Activated CD4-positive, alpha-beta T cell treated with anti-CD3 and anti-CD28 coated beads for 36 hours (primary cell): Measurements from ENCODE around the gene HSD17B12. TPM values are rescaled to one million over a fixed set of nuclear protein-coding genes. Genes with fewer than 3 reads are reported as not detected.
"Not testable (repeated sequence)": the region's sequence is repeated elsewhere in the genome, so short reads cannot be mapped to it uniquely, and the experiment has no call there.

Experiments used
- ATAC-seq: fragments of 200-7000 bp; cut with Tn5 transposase; one replicate; pipeline ENCODE4 v1.10.0; 2021; ENCODE audit warnings: mild to moderate bottlenecking, moderate library complexity
- CTCF ChIA-PET: fragments of 350-600 bp; sonication (Branson Sonifier 250); formaldehyde crosslinking; loops from one replicate; lab custom pipeline; 2021; ENCODE audit warnings: antibody characterized with exemption; lab: Charles Lee
- POLR2A ChIA-PET: fragments of 350-600 bp; sonication (Branson Sonifier 250); formaldehyde crosslinking; loops from one replicate; lab custom pipeline; 2021; ENCODE audit warnings: antibody characterized with exemption, inconsistent platforms; lab: Charles Lee
- DNase-seq: peaks from one replicate; pipeline ENCODE4 v3.0.0-alpha.2; 2020
- H3K27ac Mint-ChIP-seq: one replicate; pipeline ENCODE4 v1.8.0; 2021; ENCODE audit warnings: mixed read lengths
- H3K27me3 Mint-ChIP-seq: one replicate; pipeline ENCODE4 v1.8.0; 2021; ENCODE audit warnings: mixed read lengths
- H3K36me3 Mint-ChIP-seq: one replicate; pipeline ENCODE4 v1.8.0; 2021; ENCODE audit warnings: low read depth, mixed read lengths
- H3K4me1 Mint-ChIP-seq: one replicate; pipeline ENCODE4 v1.8.0; 2021; ENCODE audit warnings: mixed read lengths
- H3K4me3 Mint-ChIP-seq: one replicate; pipeline ENCODE4 v1.8.0; 2021; ENCODE audit warnings: mild to moderate bottlenecking, moderate library complexity, mixed read lengths
- H3K9me3 Mint-ChIP-seq: one replicate; pipeline ENCODE4 v1.8.0; 2021; ENCODE audit warnings: low read depth, mixed read lengths
- intact Hi-C, 2 experiments: fragments of 100-400 bp; cut with DNase I in 1 of 2; cut with micrococcal nuclease in 1 of 2; formaldehyde crosslinking; loops; one replicate each; pipeline versions ENCODE4 v1.14.2 to v1.15.1; 2022 to 2024; cut with DNase I, micrococcal nuclease
- total RNA-seq, 2 experiments: library from RNA; stranded (reverse); gene quantifications; one replicate each; pipeline ENCODE4 v1.2.3, GENCODE V29; 2021

HSD17B12 gene
- total RNA-seq, 2 experiments from 2014 or later: 57.6 to 68.9 TPM

GRCh38 chr11:43746670-43747069 is 66.1 kb downstream of the HSD17B12 start:
- intact Hi-C loops: no loop called here
- ChIA-PET POLR2A (no interaction called here), CTCF (interaction anchor here (0.5 to 0.6 kb wide), 2 partner anchors 10 to 178 kb away, joined by 3 to 4 read pairs; no protein-coding TSS in a partner anchor)
- no peak overlapping the region for H3K4me3 Mint-ChIP-seq
- no peaks in the 10 kb centered on the region for H3K4me1 Mint-ChIP-seq
- no peak for DNase-seq
- H3K27ac Mint-ChIP-seq: no peak overlapping the region
- H3K9me3 Mint-ChIP-seq: peaks cover 13% of the 10 kb centered on the region
- H3K36me3 Mint-ChIP-seq: peaks cover 38% of the 10 kb centered on the region
- ATAC-seq: no peak
- H3K27me3 Mint-ChIP-seq: no peaks in the 10 kb centered on the region

- H3K4me1 Mint-ChIP-seq: no peaks in the 10 kb centered on the region
- intact Hi-C loops: no loop called here
- no peak for ATAC-seq
- H3K36me3 Mint-ChIP-seq: peaks cover 36% of the 10 kb centered on the region
- ChIA-PET POLR2A (no interaction called here), CTCF (no interaction called here)
- H3K27me3 Mint-ChIP-seq: no peaks in the 10 kb centered on the region
- H3K9me3 Mint-ChIP-seq: peaks cover 13% of the 10 kb centered on the region
- no peak overlapping the region for H3K4me3 Mint-ChIP-seq
- no peak overlapping the region for H3K27ac Mint-ChIP-seq
- DNase-seq: no peak
Measured at GRCh38 chr11:43747130-43747802, 66.7 kb downstream of the HSD17B12 start.

GRCh38 chr11:43748095-43748494 is 67.6 kb downstream of the HSD17B12 start:
- Mint-ChIP-seq H3K9me3 (peaks cover 10% of the 10 kb centered on the region), H3K27me3 (no peaks in the 10 kb centered on the region), H3K4me1 (no peaks in the 10 kb centered on the region), H3K4me3 (no peak overlapping the region), H3K27ac (no peak overlapping the region), H3K36me3 (peaks cover 29% of the 10 kb centered on the region)
- intact Hi-C loops: no loop called here
- DNase-seq: no peak
- POLR2A ChIA-PET: no interaction called here
- ATAC-seq: no peak
- CTCF ChIA-PET: interaction anchor here (0.5 kb wide), 1 partner anchor 19 kb away, joined by 3 read pairs; no protein-coding TSS in a partner anchor

GRCh38 chr11:43751726-43752125 is 71.2 kb downstream of the HSD17B12 start:
- no peak overlapping the region for H3K4me3 Mint-ChIP-seq
- no peaks in the 10 kb centered on the region for H3K27me3 Mint-ChIP-seq
- ChIA-PET CTCF (no interaction called here), POLR2A (no interaction called here)
- H3K36me3 Mint-ChIP-seq: peaks cover 28% of the 10 kb centered on the region
- ATAC-seq (no peak), DNase-seq (no peak)
- no peak overlapping the region for H3K27ac Mint-ChIP-seq
- intact Hi-C loops: no loop called here
- H3K9me3 Mint-ChIP-seq: no peaks in the 10 kb centered on the region
- no peaks in the 10 kb centered on the region for H3K4me1 Mint-ChIP-seq

- H3K36me3 Mint-ChIP-seq: peaks cover 37% of the 10 kb centered on the region
- ChIA-PET CTCF (interaction anchor here (0.5 kb wide), 1 partner anchor 10 kb away, joined by 4 read pairs; no protein-coding TSS in a partner anchor), POLR2A (interaction anchor here (0.5 kb wide), 1 partner anchor 867 kb away, joined by 5 read pairs; no protein-coding TSS in a partner anchor)
- H3K4me3 Mint-ChIP-seq: no peak overlapping the region
- intact Hi-C loops: no loop called here
- no peaks in the 10 kb centered on the region for H3K27me3 Mint-ChIP-seq
- DNase-seq (no peak), ATAC-seq (no peak)
- H3K27ac Mint-ChIP-seq: no peak overlapping the region
- H3K4me1 Mint-ChIP-seq: no peaks in the 10 kb centered on the region
- no peaks in the 10 kb centered on the region for H3K9me3 Mint-ChIP-seq
Measured at GRCh38 chr11:43756575-43756974, 76.0 kb downstream of the HSD17B12 start.

- no peaks in the 10 kb centered on the region for H3K27me3 Mint-ChIP-seq
- ATAC-seq (no peak), DNase-seq (no peak)
- no peak overlapping the region for H3K27ac Mint-ChIP-seq
- ChIA-PET POLR2A (no interaction called here), CTCF (interaction anchor here (1.2 kb wide), 1 partner anchor 12 kb away, joined by 3 read pairs; no protein-coding TSS in a partner anchor)
- intact Hi-C loops: no loop called here
- no peaks in the 10 kb centered on the region for H3K9me3 Mint-ChIP-seq
- no peak overlapping the region for H3K4me3 Mint-ChIP-seq
- no peaks in the 10 kb centered on the region for H3K4me1 Mint-ChIP-seq
- H3K36me3 Mint-ChIP-seq: peaks cover 42% of the 10 kb centered on the region
Measured at GRCh38 chr11:43758927-43759326, 78.4 kb downstream of the HSD17B12 start.

- POLR2A ChIA-PET: no interaction called here
- Mint-ChIP-seq H3K36me3 (peaks cover 43% of the 10 kb centered on the region), H3K9me3 (peaks cover 10% of the 10 kb centered on the region), H3K4me1 (no peaks in the 10 kb centered on the region), H3K4me3 (no peak overlapping the region), H3K27ac (no peak overlapping the region), H3K27me3 (no peaks in the 10 kb centered on the region)
- CTCF ChIA-PET: no interaction called here
- intact Hi-C loops: no loop called here
- no peak for ATAC-seq
- DNase-seq: no peak
Measured at GRCh38 chr11:43760902-43761301, 80.4 kb downstream of the HSD17B12 start.

- intact Hi-C loops: no loop called here
- H3K36me3 Mint-ChIP-seq: peaks cover 43% of the 10 kb centered on the region
Measured at GRCh38 chr11:43765194-43765593, 84.7 kb downstream of the HSD17B12 start.

GRCh38 chr11:43768654-43769053 is 88.1 kb downstream of the HSD17B12 start:
- H3K27me3 Mint-ChIP-seq, H3K4me1 Mint-ChIP-seq, H3K27ac Mint-ChIP-seq, ATAC-seq, DNase-seq, H3K4me3 Mint-ChIP-seq, intact Hi-C loops, POLR2A ChIA-PET: not testable (repeated sequence)
- CTCF ChIA-PET: interaction anchor here (0.6 kb wide), 1 partner anchor 15 kb away, joined by 3 read pairs; no protein-coding TSS in a partner anchor
- Mint-ChIP-seq H3K9me3 (peaks cover 12% of the 10 kb centered on the region), H3K36me3 (peaks cover 50% of the 10 kb centered on the region)

More at GRCh38 chr11:43765194-43765593, 84.7 kb downstream of the HSD17B12 start:
- ChIA-PET POLR2A (interaction anchor here (0.7 kb wide), 1 partner anchor 146 kb away, joined by 5 read pairs; no protein-coding TSS in a partner anchor), CTCF (interaction anchor here (1.0 kb wide), 1 partner anchor 85 kb away, joined by 3 read pairs; the partner anchor contains the start of gene HSD17B12)
- ATAC-seq (no peak), DNase-seq (no peak)
- Mint-ChIP-seq H3K27me3 (no peaks in the 10 kb centered on the region), H3K4me1 (no peaks in the 10 kb centered on the region), H3K4me3 (no peak overlapping the region), H3K9me3 (peaks cover 12% of the 10 kb centered on the region), H3K27ac (no peak overlapping the region)

GRCh38 chr11:43770173-43770572 is 89.6 kb downstream of the HSD17B12 start:
- ATAC-seq (no peak), DNase-seq (no peak)
- intact Hi-C loops: no loop called here
- Mint-ChIP-seq H3K36me3 (peaks cover 51% of the 10 kb centered on the region), H3K27me3 (no peaks in the 10 kb centered on the region), H3K9me3 (peaks cover 10% of the 10 kb centered on the region), H3K27ac (no peak overlapping the region), H3K4me1 (no peaks in the 10 kb centered on the region), H3K4me3 (no peak overlapping the region)
- POLR2A ChIA-PET: no interaction called here
- CTCF ChIA-PET: no interaction called here

GRCh38 chr11:43772733-43773132 is 92.2 kb downstream of the HSD17B12 start:
- DNase-seq (no peak), ATAC-seq (no peak)
- ChIA-PET POLR2A (no interaction called here), CTCF (interaction anchor here (0.6 to 1.2 kb wide), 3 partner anchors 15 to 79 kb away, joined by 3 read pairs; no protein-coding TSS in a partner anchor)
- intact Hi-C loops: no loop called here
- Mint-ChIP-seq H3K4me1 (no peaks in the 10 kb centered on the region), H3K27ac (no peak overlapping the region), H3K9me3 (peaks cover 7% of the 10 kb centered on the region), H3K27me3 (no peaks in the 10 kb centered on the region), H3K36me3 (peaks cover 39% of the 10 kb centered on the region), H3K4me3 (no peak overlapping the region)

- Mint-ChIP-seq H3K4me1 (no peaks in the 10 kb centered on the region), H3K27me3 (no peaks in the 10 kb centered on the region), H3K27ac (no peak overlapping the region), H3K36me3 (peaks cover 37% of the 10 kb centered on the region), H3K9me3 (peaks cover 4% of the 10 kb centered on the region), H3K4me3 (no peak overlapping the region)
- DNase-seq (no peak), ATAC-seq (no peak)
- ChIA-PET POLR2A (no interaction called here), CTCF (no interaction called here)
- intact Hi-C loops: no loop called here
Measured at GRCh38 chr11:43774786-43775185, 94.2 kb downstream of the HSD17B12 start.
